ENCODE results near the gene KIDINS220.

Gene KIDINS220

DNA sequence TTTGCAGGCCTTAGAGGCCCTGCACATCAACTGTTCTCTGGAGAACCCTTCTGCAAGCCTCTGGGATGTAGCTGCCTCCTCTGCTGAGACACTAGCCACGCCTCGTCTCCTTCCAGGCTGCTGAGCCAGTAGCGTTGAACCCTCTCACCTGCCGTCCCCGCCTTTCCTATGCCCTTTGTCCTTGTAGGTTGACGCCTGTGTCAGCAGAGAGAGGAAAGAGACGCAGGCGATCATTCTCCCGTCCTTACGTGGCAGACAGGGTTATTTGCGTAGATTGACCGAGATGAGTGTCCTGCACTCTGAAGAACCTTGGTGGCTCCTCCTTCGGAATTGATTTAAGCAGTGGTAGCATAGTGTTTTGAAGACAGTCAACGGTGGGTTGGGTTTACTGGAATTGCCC is 127.8 kb downstream of the KIDINS220 start:
- no peak overlapping the region for H3K4me3 ChIP-seq (ENCODE audit: low read depth in 1 of 2, low read length in 2 of 2)
- no peaks in the 10 kb centered on the region for H3K27me3 ChIP-seq (ENCODE audit: insufficient read depth, low read length, poor library complexity)

DNA sequence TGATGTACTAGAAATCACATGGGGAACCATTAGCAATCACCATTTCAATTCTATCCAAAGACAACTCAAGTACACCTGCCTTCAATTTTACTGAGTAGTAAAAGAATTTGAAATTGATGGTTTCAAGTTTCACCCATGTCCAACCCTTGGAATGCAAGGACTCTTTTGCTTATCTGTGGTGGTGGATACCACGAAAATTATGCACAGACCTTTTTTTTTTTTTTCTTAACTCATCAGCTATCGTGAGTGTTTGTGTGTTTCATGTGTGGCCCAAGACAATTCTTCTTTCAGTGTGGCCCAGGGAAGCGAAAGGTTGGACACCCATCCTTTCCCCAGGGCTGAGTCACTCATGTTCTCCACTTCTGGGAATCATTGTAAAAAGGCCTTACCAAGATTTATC is 132.5 kb downstream of the KIDINS220 start:
- Histone ChIP-seq H3K4me1 (ENCODE audit: insufficient read depth, low read length) (no peaks in the 10 kb centered on the region), H3K9me3 (ENCODE audit: insufficient read depth, low read length, severe bottlenecking) (no peaks in the 10 kb centered on the region), H3K4me3 (ENCODE audit: low read depth in 1 of 2, low read length in 2 of 2) (no peak overlapping the region), H3K36me3 (ENCODE audit: insufficient read depth, low read length) (no peaks in the 10 kb centered on the region), H3K4me2 (ENCODE audit: insufficient read depth, low read length) (no peak overlapping the region), H3K9ac (ENCODE audit: low read depth, low read length) (no peak overlapping the region), H3K27me3 (ENCODE audit: insufficient read depth, low read length, poor library complexity) (no peaks in the 10 kb centered on the region), H2AFZ (ENCODE audit: low read depth, low read length) (no peak overlapping the region), H3K79me2 (ENCODE audit: insufficient read depth, low read length) (no peaks in the 10 kb centered on the region), H3K27ac (ENCODE audit: low read length) (no peak overlapping the region), H4K20me1 (ENCODE audit: insufficient read depth, low read length) (no peaks in the 10 kb centered on the region)
- TF ChIP-seq, protein P1, sequence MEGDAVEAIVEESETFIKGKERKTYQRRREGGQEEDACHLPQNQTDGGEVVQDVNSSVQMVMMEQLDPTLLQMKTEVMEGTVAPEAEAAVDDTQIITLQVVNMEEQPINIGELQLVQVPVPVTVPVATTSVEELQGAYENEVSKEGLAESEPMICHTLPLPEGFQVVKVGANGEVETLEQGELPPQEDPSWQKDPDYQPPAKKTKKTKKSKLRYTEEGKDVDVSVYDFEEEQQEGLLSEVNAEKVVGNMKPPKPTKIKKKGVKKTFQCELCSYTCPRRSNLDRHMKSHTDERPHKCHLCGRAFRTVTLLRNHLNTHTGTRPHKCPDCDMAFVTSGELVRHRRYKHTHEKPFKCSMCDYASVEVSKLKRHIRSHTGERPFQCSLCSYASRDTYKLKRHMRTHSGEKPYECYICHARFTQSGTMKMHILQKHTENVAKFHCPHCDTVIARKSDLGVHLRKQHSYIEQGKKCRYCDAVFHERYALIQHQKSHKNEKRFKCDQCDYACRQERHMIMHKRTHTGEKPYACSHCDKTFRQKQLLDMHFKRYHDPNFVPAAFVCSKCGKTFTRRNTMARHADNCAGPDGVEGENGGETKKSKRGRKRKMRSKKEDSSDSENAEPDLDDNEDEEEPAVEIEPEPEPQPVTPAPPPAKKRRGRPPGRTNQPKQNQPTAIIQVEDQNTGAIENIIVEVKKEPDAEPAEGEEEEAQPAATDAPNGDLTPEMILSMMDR (IDR thresholded peaks at IDR 0.05; ENCODE audit: borderline replicate concordance, extremely low read depth, low read length, poor library complexity, severe bottlenecking): no peak
- no peak for TF ChIP-seq EZH2 (IDR thresholded peaks at IDR 0.05; ENCODE audit: borderline replicate concordance, low read depth, low read length, severe bottlenecking)
- ATAC-seq (ENCODE audit: insufficient read depth, low read depth): no peak
- DNase-seq: no peak

More for the DNA sequence above, 127.8 kb downstream of the KIDINS220 start:
- Histone ChIP-seq H3K9me3 (ENCODE audit: insufficient read depth, low read length, severe bottlenecking) (no peaks in the 10 kb centered on the region), H3K79me2 (ENCODE audit: insufficient read depth, low read length) (no peaks in the 10 kb centered on the region), H3K27ac (ENCODE audit: low read length) (no peak overlapping the region), H3K4me1 (ENCODE audit: insufficient read depth, low read length) (no peaks in the 10 kb centered on the region), H3K4me2 (ENCODE audit: insufficient read depth, low read length) (no peak overlapping the region), H3K9ac (ENCODE audit: low read depth, low read length) (no peak overlapping the region), H2AFZ (ENCODE audit: low read depth, low read length) (no peak overlapping the region), H3K36me3 (ENCODE audit: insufficient read depth, low read length) (no peaks in the 10 kb centered on the region), H4K20me1 (ENCODE audit: insufficient read depth, low read length) (no peaks in the 10 kb centered on the region)
- ATAC-seq (ENCODE audit: insufficient read depth, low read depth) (no peak), DNase-seq (no peak)
- TF ChIP-seq EZH2 (IDR thresholded peaks at IDR 0.05; ENCODE audit: borderline replicate concordance, low read depth, low read length, severe bottlenecking): no peak
- TF ChIP-seq, protein P1 (IDR thresholded peaks at IDR 0.05; ENCODE audit: borderline replicate concordance, extremely low read depth, low read length, poor library complexity, severe bottlenecking): no peak

DNA sequence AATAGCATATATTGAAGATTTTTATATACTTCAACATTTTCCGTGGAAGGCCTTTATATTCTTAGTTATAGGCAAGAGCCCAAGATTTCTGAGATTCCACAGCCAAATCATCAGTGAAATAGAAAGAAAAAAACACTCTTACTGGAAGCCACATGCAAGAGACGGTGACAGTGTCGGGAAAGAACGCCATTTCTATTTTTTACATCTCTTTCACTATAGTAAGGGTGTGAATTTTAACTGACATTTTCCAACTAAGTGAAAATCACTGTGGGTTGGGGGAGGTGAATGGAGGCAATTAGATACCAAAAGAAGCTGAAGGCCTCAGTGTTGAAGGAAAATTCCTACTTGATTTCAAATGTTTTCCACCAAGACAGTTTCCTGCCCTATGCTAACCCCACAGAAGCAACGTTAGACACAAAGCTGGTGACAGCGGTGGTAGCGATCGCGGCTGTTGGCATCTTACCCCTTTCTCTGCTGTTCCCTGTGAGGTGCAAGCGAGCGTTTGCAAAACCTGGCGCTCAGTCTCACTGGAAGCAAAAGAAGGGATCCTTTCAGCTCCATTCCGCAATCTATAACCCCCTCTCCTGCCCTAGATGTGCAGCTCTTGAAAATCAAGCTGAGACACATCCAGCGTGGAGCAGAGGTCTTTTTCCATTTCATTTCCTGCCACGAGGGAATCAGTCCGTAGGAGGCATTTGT is 135.6 kb downstream of the KIDINS220 start:
- Histone ChIP-seq H2AFZ (ENCODE audit: low read depth, low read length) (no peak overlapping the region), H3K9ac (ENCODE audit: low read depth, low read length) (no peak overlapping the region), H3K4me3 (ENCODE audit: low read depth in 1 of 2, low read length in 2 of 2) (no peak overlapping the region), H3K27ac (ENCODE audit: low read length) (no peak overlapping the region), H3K4me2 (ENCODE audit: insufficient read depth, low read length) (no peak overlapping the region), H3K79me2 (ENCODE audit: insufficient read depth, low read length) (no peaks in the 10 kb centered on the region), H3K36me3 (ENCODE audit: insufficient read depth, low read length) (no peaks in the 10 kb centered on the region), H3K9me3 (ENCODE audit: insufficient read depth, low read length, severe bottlenecking) (no peaks in the 10 kb centered on the region), H4K20me1 (ENCODE audit: insufficient read depth, low read length) (no peaks in the 10 kb centered on the region), H3K27me3 (ENCODE audit: insufficient read depth, low read length, poor library complexity) (no peaks in the 10 kb centered on the region), H3K4me1 (ENCODE audit: insufficient read depth, low read length) (no peaks in the 10 kb centered on the region)
- no peak for TF ChIP-seq EZH2 (IDR thresholded peaks at IDR 0.05; ENCODE audit: borderline replicate concordance, low read depth, low read length, severe bottlenecking)
- TF ChIP-seq, protein P1 (IDR thresholded peaks at IDR 0.05; ENCODE audit: borderline replicate concordance, extremely low read depth, low read length, poor library complexity, severe bottlenecking): no peak
- DNase-seq: no peak
- no peak for ATAC-seq (ENCODE audit: insufficient read depth, low read depth)
